ENCODE measurements around the gene APOL2.

DNA sequence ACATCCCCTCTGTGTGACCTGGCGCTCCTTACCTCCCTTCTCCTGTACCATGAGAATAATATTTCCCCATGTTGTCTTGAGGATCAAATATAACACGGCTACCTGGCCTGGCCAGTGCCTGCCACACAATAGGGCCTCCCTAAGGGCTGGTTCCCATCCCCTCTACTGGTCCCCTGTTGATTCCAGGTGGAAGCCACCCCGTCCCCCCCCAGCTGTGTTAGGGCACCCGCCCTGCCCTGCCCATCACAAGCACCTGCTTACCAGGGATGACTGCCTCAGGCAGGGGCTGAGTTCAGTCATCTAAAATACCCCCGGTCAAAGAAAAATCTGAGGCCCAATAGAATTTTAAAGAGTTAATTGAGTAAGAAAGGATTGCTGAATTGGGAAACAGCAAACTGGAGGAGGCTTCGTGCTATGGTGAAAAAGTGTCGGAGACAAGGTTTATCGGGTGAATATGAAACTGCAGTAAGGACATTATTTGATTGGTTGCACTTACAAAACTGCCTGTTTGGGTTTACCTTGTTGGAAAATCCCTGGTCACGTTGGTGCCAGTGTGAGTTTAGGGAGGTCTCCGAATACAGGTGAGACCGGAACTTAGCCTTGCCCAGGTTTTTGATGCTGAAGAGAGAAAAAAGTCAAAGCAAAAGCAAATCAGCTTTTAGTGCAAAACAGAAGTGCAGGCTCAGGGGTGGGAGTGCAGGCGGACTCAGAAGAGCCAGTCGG lies 18.8 kb upstream of the APOL2 start:
- TF ChIP-seq, protein P1, sequence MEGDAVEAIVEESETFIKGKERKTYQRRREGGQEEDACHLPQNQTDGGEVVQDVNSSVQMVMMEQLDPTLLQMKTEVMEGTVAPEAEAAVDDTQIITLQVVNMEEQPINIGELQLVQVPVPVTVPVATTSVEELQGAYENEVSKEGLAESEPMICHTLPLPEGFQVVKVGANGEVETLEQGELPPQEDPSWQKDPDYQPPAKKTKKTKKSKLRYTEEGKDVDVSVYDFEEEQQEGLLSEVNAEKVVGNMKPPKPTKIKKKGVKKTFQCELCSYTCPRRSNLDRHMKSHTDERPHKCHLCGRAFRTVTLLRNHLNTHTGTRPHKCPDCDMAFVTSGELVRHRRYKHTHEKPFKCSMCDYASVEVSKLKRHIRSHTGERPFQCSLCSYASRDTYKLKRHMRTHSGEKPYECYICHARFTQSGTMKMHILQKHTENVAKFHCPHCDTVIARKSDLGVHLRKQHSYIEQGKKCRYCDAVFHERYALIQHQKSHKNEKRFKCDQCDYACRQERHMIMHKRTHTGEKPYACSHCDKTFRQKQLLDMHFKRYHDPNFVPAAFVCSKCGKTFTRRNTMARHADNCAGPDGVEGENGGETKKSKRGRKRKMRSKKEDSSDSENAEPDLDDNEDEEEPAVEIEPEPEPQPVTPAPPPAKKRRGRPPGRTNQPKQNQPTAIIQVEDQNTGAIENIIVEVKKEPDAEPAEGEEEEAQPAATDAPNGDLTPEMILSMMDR (IDR thresholded peaks at IDR 0.05), result no peak
- no peak for TF ChIP-seq POLR2A (IDR thresholded peaks at IDR 0.05)
